ENCODE measurements around the gene OBP2A.

Gene OBP2A

GRCh38 chr9:135590486-135591079, 44.7 kb downstream of the OBP2A start:
- TF ChIP-seq CTCF (IDR thresholded peaks at IDR 0.05; ENCODE audit: control extremely low read depth, extremely low read depth, low read depth, missing control alignments) = no peak
- CTCF ChIA-PET = interaction anchor here (0.9 to 2.0 kb wide), 3 partner anchors 11 to 51 kb away, joined by 3 to 7 read pairs (median 3); no protein-coding TSS in a partner anchor
- DNase-seq (ENCODE audit: extremely low spot score) = no peak
- POLR2A ChIA-PET = no interaction called here

GRCh38 chr9:135591506-135592330, 45.8 kb downstream of the OBP2A start:
- ChIA-PET CTCF (interaction anchor here (1.3 kb wide), 1 partner anchor 52 kb away, joined by 3 read pairs; no protein-coding TSS in a partner anchor), POLR2A (no interaction called here)
- TF ChIP-seq CTCF (IDR thresholded peaks at IDR 0.05; ENCODE audit: control extremely low read depth, extremely low read depth, low read depth, missing control alignments) = no peak
- DNase-seq (ENCODE audit: extremely low spot score) = no peak

GRCh38 chr9:135592331-135592590, 46.3 kb downstream of the OBP2A start:
- POLR2A ChIA-PET = no interaction called here
- DNase-seq (ENCODE audit: extremely low spot score) = no peak
- TF ChIP-seq CTCF (IDR thresholded peaks at IDR 0.05; ENCODE audit: control extremely low read depth, extremely low read depth, low read depth, missing control alignments) = no peak
- CTCF ChIA-PET = no interaction called here

GRCh38 chr9:135592625-135593024, 46.7 kb downstream of the OBP2A start:
- ChIA-PET POLR2A (no interaction called here), CTCF (interaction anchor here (1.1 kb wide), 1 partner anchor 22 kb away, joined by 3 read pairs; a partner anchor contains a TSS)
- no peak for TF ChIP-seq CTCF (IDR thresholded peaks at IDR 0.05; ENCODE audit: control extremely low read depth, extremely low read depth, low read depth, missing control alignments)
- no peak for DNase-seq (ENCODE audit: extremely low spot score)

- ChIA-PET CTCF (interaction anchor here (0.8 kb wide), 1 partner anchor 11 kb away, joined by 3 read pairs; no protein-coding TSS in a partner anchor), POLR2A (no interaction called here)
- DNase-seq (ENCODE audit: extremely low spot score) = no peak
Observed at GRCh38 chr9:135596211-135596610, 50.3 kb downstream of the OBP2A start.

More at GRCh38 chr9:135596211-135596610, 50.3 kb downstream of the OBP2A start:
- no peak for TF ChIP-seq CTCF (IDR thresholded peaks at IDR 0.05; ENCODE audit: control extremely low read depth, extremely low read depth, low read depth, missing control alignments)
